DMS153 treated with DMSO at 0.1 percent for 48 hours (cell line): Measurements from ENCODE around the gene HIP1.
A peak's percentile ranks its signal among the peaks of the same experiment; 100 is the strongest.
"Not testable (repeated sequence)": the region's sequence is repeated elsewhere in the genome, so short reads cannot be mapped to it uniquely, and the experiment has no call there.

Experiments
- DNase-seq: peaks from one replicate; lab custom pipeline; 2025; ENCODE audit not compliant: unreplicated experiment; lab: John Stamatoyannopoulos, UW

The HIP1 gene

GRCh38 chr7:75646571-75647102, 92.1 kb downstream of the HIP1 start:
- DNase-seq, result no peak

GRCh38 chr7:75645570-75645969, 93.2 kb downstream of the HIP1 start:
- no peak for DNase-seq

DNA sequence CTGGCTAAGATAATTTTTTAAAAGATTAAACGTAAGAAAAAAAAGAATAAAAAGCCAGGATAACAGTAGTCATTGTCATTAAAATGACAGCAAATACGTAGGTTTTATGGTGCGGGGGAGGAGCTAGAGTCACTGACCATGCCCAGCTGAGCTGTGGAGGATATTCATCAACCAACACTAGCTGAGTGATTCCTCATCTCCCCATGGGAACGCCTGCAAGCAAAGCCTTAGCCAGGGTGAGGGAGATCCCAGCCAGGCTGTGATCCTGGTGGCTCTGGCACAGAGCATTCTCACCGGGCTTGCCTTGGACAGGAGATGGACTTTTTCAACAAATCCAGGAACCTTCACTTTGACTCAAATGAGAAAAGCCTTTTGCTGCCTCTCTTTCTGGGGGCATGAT, 94.2 kb downstream of the HIP1 start:
- DNase-seq, result no peak

DNA sequence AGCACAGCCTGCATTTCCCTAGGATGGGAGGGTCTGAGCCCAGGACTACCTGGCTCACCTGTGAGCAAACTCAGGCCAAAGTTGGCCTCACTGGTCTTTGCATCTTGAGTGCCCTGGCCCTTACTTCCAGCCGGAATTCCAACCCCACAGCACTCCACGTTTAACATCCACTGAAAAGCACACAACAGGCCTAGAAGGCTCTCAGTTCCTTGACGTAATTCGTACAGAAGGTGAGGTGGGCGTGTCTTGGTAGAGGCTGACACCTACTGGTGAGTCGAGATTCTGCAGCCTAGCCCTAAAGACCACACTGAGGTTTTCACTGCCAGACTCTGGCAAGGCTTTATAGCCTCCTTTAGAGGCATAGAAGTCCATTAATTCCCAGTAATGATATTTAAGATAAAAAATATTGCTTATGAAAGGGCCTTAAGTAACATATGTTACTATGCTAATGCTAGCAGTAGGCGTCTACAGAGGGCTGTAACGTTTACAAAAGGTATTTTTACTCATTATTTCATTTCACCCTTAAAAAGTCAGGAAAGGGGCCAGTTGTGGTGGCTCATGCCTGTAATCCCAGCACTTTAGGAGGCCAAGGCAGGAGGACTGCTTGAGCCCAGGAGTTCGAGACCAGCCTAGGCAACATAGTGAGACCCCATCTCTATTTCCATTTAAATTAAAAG, 95.8 kb downstream of the HIP1 start:
- DNase-seq, result no peak

GRCh38 chr7:75640201-75640600, 98.5 kb downstream of the HIP1 start:
- DNase-seq, result no peak

- no peak for DNase-seq
These were observed 98.9 kb downstream of the HIP1 start for GRCh38 chr7:75639886-75640190.

GRCh38 chr7:75639071-75639885, 99.5 kb downstream of the HIP1 start:
- DNase-seq, result peak; percentile 8

- peak; percentile 25 for DNase-seq
These were observed 100.1 kb downstream of the HIP1 start for GRCh38 chr7:75638594-75639070.

GRCh38 chr7:75637854-75638593, 100.7 kb downstream of the HIP1 start:
- DNase-seq, result no peak

DNA sequence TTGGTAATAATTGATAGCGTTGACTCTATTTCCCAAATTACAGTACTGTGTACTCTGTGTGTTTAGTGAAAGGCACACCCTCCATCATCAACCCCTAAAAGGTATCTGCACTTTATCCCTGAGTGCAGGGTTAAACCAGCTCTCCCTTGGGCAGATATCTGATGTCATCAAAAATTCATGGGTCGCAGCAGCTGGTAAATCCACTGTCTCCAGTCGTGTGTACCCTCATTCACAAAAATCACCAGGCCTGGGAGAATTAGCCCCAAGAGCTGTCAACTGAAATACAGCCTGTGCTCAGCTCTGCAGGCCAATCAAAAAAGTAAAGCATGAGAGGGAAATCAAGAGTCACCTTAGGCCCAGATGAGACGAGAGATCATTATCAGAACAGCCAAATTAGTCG, 103.7 kb downstream of the HIP1 start:
- DNase-seq, result no peak

DNA sequence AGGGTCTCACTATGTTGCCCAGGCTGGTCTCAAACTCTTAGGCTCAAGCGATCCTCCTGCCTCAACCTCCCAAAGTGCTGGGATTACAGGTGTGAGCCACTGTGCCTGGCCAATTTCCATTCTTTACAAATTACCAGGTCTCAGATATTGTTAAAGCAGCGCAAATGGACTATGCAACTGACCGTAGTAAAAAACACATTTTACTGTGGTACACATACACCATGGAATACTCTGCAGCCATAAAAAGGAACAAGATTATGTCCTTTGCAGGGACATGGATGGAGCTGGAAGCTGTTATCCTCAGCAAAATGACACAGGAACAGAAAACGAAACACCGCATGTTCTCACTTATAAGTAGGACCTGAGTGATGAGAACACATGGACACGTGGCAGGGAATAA, 106.2 kb downstream of the HIP1 start:
- DNase-seq, result not testable (repeated sequence)

- DNase-seq, result no peak
These were observed 107.0 kb downstream of the HIP1 start for GRCh38 chr7:75631711-75632110.

- no peak for DNase-seq
These were observed 108.2 kb downstream of the HIP1 start for GRCh38 chr7:75630549-75630948.

GRCh38 chr7:75629044-75629443, 109.7 kb downstream of the HIP1 start:
- DNase-seq, result no peak

DNA sequence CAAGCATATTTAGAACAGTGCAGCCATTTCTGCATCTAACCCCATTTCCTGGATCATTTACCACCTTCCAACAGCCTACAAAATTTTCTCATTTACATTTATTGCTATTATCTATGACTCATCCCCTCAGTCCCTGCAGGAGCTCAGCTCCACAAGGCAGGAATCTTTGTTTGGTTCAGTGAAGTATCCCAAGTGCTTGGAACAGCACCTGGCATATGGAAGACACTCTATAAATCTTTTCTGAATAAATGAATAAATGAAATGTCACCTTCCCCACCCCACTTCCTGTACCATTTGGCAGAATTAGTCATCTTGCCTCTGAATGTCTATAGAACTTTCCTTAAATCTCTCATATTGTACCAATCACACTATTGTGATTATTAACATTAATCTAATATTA, 110.7 kb downstream of the HIP1 start:
- DNase-seq, result no peak

GRCh38 chr7:75626954-75627353, 111.8 kb downstream of the HIP1 start:
- DNase-seq, result no peak

DNA sequence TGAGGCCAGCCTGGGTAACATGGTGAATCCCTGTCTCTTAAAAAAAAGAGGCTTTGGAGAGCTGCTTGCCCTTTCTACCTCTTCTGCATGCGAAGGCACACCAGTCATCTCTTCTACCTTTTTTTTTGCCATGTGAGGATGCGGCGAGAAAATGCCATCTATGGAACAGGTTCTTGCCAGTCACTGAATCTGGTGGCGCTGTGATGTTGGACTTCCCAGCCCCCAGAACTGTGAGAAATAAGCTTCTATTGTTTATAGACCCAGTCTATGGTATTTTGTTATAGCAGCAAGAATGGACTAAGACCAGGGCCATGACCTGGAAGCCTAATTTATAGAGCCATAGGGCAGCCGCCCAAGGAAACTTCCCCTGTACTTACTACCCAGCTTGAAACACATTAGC, 112.9 kb downstream of the HIP1 start:
- no peak for DNase-seq

DNA sequence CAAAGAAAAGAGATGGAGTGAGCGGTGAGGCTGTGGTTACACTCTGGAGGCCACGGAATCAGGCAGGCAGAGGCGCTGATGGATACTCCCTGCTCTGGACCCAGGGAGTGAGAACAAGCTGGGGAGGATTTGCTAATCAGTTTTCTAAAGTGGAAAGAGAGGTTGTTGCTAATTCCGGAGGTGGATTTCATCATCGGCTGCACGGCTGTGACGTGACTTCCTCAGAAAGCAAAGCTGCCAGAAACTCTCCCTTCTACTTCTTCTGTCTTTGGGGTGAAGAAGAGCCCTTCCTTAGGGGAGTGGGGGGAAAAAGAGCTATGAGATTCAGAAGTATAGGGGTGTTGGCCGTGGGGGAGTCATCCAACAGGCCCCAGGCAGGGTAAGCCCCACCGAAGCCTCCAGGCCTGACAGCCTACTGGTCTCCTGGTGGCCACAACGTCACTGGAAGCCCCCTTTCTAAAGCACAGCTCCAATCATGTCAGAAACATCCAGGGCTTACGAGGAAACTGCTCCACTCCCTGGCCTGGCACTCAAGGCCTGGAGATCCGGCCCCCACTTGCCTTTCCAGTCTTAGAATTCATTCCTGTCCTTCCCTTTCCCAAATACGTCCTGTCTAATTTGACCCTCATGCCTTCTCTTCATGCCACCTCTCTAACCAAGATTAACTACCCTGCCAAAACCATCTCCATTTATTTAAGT, 114.5 kb downstream of the HIP1 start:
- no peak for DNase-seq

DNA sequence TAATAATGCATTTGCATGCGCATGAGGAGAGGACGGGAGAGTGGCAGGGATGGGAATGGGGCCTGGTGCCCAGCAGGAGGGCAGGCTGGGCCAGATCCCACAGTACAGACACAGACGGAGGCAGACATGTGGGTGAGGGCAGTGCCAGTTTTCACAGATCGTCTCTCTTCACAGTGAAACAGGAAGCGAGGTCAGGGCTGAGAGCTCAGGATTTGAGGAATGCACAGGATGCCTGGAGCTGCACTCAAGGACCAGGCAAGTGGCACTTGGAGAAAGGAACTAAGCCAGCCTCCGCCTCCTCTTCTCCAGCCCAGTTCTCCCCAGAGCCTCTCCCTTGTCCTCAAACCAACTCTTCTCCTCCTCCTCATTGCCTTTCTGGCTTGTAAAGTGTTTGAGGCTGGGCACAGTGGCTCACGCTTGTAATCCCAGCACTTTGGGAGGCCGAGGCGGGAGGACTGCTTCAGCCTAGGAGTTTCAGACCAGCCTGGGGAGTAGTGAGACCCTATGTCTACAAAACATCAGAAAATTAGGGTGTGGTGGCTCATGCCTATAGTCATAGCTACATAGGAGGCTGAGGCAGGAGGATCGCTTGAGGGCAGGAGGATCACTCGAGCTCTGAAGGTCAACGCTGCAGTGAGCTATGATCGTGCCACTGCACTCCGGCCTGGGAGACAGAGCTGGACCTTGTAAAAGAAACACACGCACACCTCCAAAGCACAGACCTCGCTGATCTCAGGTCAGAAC, 115.2 kb downstream of the HIP1 start:
- no peak for DNase-seq

GRCh38 chr7:75621124-75621523, 117.6 kb downstream of the HIP1 start:
- DNase-seq, result no peak
